HEK293 (cell line): ENCODE data around the gene ZFC3H1.

ENCODE experiments used
- ZFP37 ChIP-seq: fragments of 450-650 bp; formaldehyde crosslinking; IDR thresholded peaks from 2 replicates; pipeline ENCODE4 v1.5.1; 2016; ENCODE audit warnings: missing biosample characterization, missing genetic modification characterization
- TF ChIP-seq, protein P1 (sequence below): fragments of 450-650 bp; formaldehyde crosslinking; IDR thresholded peaks from 2 replicates; pipeline ENCODE4 v1.5.1; 2016; ENCODE audit warnings: missing biosample characterization, missing genetic modification characterization

DNA sequence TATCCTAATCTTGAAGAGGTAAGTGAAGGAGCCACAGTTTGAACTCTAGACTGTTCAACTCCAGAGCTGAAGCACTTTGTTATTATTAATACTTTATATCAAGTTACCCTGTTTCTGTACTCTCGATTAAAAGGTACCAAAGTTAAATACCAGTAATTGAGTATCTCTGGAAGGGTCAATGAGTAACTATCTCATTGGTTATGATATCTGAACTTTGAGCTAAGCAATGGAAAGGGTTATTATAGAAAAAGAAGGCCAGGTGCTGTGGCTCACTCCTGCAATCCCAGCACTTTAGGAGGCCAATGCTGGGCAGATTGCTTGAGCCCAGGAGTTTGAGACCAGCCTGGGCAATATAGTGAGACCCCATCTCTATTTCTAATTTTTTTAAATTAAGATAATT is 32.1 kb upstream of the ZFC3H1 start:
- TF ChIP-seq ZFP37 (tag by site-specific recombination), result no peak
- TF ChIP-seq, protein P1, sequence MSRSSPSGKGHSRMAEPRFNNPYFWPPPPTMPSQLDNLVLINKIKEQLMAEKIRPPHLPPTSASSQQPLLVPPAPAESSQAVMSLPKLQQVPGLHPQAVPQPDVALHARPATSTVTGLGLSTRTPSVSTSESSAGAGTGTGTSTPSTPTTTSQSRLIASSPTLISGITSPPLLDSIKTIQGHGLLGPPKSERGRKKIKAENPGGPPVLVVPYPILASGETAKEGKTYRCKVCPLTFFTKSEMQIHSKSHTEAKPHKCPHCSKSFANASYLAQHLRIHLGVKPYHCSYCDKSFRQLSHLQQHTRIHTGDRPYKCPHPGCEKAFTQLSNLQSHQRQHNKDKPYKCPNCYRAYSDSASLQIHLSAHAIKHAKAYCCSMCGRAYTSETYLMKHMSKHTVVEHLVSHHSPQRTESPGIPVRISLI, result no peak
